HFF-Myc (cell line): ENCODE measurements around the gene ARPC2.
"Not testable (repeated sequence)": the region's sequence is repeated elsewhere in the genome, so short reads cannot be mapped to it uniquely, and the experiment has no call there.

ENCODE experiments used
- DNase-seq: peaks from one replicate; pipeline ENCODE4 v3.0.0-alpha.2; 2011; ENCODE audit warnings: low read depth; ENCODE audit errors: extremely low read depth
- H3K4me3 ChIP-seq: replicated peaks from 2 replicates; pipeline ENCODE4 v1.5.1; 2011; ENCODE audit warnings: low read depth, mild to moderate bottlenecking, control low read depth, low read length
- CTCF ChIP-seq: IDR thresholded peaks from 2 replicates; pipeline ENCODE4 v1.5.1; 2012; ENCODE audit warnings: mild to moderate bottlenecking, low read depth, low read length, control low read depth; ENCODE audit errors: missing control alignments

The ARPC2 gene

GRCh38 chr2:218216674-218217359, at the start of gene ARPC2:
TSS of gene ARPC2 (plus strand) at chr2:218217189. CDS start at chr2:218217471, 282 bp downstream.
- no peak for TF ChIP-seq CTCF
- peak within 1 kb of the TSS; percentile 97 for H3K4me3 ChIP-seq
- DNase-seq: peak; percentile 72

- TF ChIP-seq CTCF: no peak
- DNase-seq: no peak
- no peak overlapping the region for H3K4me3 ChIP-seq
Observed at GRCh38 chr2:218168016-218168415, 49.0 kb upstream of the ARPC2 start.

GRCh38 chr2:218168635-218169462, 48.1 kb upstream of the ARPC2 start:
- peak; percentile 84 for TF ChIP-seq CTCF
- H3K4me3 ChIP-seq: no peak overlapping the region
- DNase-seq: no peak

GRCh38 chr2:218169757-218170546, 47.0 kb upstream of the ARPC2 start:
- TF ChIP-seq CTCF: no peak
- DNase-seq: no peak
- no peak overlapping the region for H3K4me3 ChIP-seq

GRCh38 chr2:218171744-218172143, 45.2 kb upstream of the ARPC2 start:
- not testable (repeated sequence) for H3K4me3 ChIP-seq, DNase-seq

- no peak for TF ChIP-seq CTCF
- no peak for DNase-seq
- no peak overlapping the region for H3K4me3 ChIP-seq
Observed at GRCh38 chr2:218172845-218173244, 44.1 kb upstream of the ARPC2 start.

GRCh38 chr2:218179782-218180181, 37.2 kb upstream of the ARPC2 start:
- no peak for DNase-seq
- no peak overlapping the region for H3K4me3 ChIP-seq
- no peak for TF ChIP-seq CTCF
